Frontal cortex (tissue), 4 donors: Measurements from ENCODE around the gene LPP. TPM values are rescaled to one million over a fixed set of nuclear protein-coding genes. Genes with fewer than 3 reads are reported as not detected.

Experiments used
- DNase-seq, 2 donors: peaks; one replicate each; pipeline ENCODE4 v3.0.0; 2012; ENCODE audit warnings: low spot score in 2 of 2
- FAIRE-seq: peaks from 2 replicates; lab custom pipeline; 2012; peaks lifted over from hg19 to GRCh38; lab: Jason Lieb, UNC
- total RNA-seq: library from RNA; depleted of rRNA; stranded (reverse); fragments of >200 nt; gene quantifications from one replicate; pipeline ENCODE4 v1.2.3, GENCODE V29; 2014
- donor health status: control.
- donor health status: control.
- donor health status: control.

Gene LPP
- total RNA-seq, 1 donor from 2014 or later: 6.5 TPM

DNA sequence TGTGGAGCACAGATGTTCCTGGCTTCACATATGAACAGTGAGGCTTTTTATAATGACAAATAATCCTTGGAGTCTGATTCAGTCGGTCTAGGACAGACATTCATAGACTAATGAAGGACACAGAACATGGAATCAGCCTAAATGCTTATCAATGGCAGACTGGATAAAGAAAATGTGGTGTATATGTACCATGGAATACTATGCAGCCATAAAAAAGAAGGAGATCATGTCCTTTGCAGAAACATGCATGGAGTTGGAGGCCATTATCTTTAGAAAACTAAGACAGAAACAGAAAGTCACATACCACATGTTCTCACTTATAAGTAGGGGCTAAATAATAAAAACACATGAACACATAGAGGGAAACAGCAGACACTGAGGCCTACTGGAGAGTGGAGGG lies 19.9 kb upstream of the LPP start:
- no peak for DNase-seq
- FAIRE-seq: no peak

GRCh38 chr3:188134856-188135255 lies 19.1 kb upstream of the LPP start:
- FAIRE-seq: no peak
- DNase-seq: no peak

DNA sequence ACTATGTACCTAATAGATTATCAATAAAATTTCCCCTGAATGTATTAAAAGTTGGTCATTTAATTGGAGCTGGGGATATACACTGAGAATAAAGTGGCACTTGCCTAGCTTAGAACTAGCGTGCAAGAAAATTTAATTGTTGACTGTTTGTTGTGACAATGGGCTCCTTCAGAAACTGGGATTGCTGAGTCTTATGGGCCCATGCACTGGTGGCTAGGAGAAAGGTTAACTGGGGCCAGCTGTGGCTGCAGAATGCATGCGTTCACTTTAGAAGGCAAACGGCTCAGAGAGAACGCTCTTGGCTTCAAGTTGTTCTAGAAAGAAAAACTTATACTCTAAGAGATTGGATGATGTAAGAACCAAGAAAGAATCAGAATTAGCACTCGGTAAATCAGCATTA lies 18.7 kb upstream of the LPP start:
- FAIRE-seq (no peak), DNase-seq (no peak)

DNA sequence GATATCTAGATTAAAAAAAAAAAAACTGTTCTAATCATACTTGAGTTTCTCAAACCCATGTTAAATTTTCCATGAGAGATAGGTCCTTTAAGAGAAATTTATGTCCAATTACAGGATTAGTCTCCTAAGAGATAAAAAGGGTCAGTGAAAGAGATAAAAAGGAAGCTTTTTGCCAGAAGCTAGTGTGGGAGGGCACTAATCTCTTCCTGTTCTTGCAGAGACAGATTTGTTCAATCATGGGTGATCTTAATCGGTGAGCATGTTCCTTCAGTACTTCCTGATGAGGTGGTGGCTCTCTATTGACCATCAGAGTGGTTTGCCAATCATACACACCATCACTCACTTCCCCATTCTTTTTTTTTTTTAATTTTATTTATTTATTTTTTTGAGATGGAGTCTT lies 16.9 kb upstream of the LPP start:
- FAIRE-seq (no peak), DNase-seq (no peak)

- DNase-seq: no peak
- no peak for FAIRE-seq
These were observed 14.5 kb upstream of the LPP start for GRCh38 chr3:188139466-188139865.

GRCh38 chr3:188146219-188146618 lies 7.7 kb upstream of the LPP start:
- DNase-seq (no peak), FAIRE-seq (no peak)

DNA sequence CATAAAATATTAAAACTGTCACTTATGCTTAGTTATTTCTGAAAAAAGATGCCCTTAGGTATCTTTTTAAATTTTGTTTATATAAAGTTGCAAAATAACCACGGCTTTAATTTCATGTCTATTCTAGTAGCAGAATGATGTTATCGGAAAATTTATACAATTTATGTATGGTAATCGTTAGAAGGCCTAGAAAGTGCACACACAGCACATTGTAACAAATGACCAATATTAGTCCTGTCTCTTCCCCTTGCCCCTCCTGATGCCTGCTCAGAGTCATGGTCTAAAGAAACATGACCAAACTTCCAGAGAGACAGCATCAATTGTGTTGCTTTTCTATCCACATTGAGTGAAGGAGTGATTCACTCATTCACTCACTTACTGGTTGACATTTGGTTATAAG lies 6.2 kb upstream of the LPP start:
- DNase-seq (no peak), FAIRE-seq (no peak)

- DNase-seq: no peak
- no peak for FAIRE-seq
These were observed 5.6 kb upstream of the LPP start for GRCh38 chr3:188148318-188148717.

GRCh38 chr3:188149587-188149986 lies 4.4 kb upstream of the LPP start:
- FAIRE-seq (no peak), DNase-seq (no peak)

DNA sequence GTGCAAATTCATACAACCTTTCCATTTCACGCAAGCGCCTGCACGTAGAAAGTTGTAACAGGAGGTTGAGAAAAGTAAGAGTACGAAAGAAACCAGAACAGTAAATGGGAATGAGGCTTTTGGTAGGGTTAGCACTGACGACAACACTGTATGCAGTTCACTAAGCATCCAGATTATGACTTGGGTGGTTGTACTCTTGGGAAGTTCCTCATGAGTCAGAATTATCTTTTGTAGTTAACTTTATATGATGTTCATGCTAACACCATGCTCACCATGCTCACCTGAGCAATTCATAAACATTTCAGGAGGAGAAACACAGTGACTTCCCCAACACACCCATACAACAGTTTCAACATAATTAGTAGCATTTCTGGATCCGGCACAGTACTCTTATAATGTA lies 3.0 kb upstream of the LPP start:
- FAIRE-seq (no peak), DNase-seq (no peak)

- FAIRE-seq: no peak
- no peak for DNase-seq
These were observed 2.5 kb upstream of the LPP start for GRCh38 chr3:188151438-188151837.

DNA sequence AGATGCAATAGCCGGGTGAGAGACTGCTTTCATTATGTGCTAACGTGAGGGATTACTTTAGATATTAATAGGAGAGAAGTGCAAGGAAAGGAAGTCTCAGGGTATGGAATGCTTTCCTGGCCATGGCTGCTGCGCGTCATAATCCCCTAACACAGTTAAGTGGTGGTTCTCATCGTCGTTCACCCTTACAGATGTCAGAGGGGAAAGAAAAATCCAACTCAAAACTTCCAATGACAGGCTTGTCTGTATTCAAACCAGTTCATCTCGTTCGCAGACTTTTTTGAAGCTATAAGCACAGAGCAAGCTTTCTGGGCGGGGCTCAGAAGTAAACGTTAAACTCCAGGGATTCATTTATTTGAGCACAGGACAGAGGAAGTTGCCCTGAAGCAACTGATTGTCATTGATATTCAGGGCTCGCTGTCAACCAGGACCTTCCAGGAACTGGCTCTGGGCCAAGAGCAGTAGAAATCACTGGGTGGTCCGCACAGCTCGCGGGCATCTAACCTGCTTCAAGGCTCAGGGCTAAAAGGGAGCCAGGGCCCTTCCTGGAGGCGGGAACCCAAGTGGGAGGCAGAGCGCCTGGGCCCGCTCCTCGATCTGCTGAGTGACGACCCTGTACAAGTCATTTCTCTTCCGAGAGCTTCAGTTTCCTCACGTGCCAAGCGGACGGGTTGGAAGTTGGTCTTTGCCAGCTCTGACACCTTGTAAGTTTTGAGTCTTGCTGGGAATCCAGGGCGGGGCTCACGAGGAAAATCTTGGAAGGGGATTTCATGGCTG lies 1.1 kb upstream of the LPP start:
- DNase-seq (peak in 1 of 2 donors; percentile 42), FAIRE-seq (no peak)

- DNase-seq (peak; percentile 72 to 84), FAIRE-seq (no peak)
These were observed 432 bp upstream of the LPP start for GRCh38 chr3:188153437-188154013.

- FAIRE-seq (no peak), DNase-seq (peak in 1 of 2 donors; percentile 33)
These were observed 1.0 kb downstream of the LPP start for GRCh38 chr3:188154809-188155574.

- DNase-seq: no peak
- no peak for FAIRE-seq
These were observed 2.1 kb downstream of the LPP start for GRCh38 chr3:188156056-188156455.

DNA sequence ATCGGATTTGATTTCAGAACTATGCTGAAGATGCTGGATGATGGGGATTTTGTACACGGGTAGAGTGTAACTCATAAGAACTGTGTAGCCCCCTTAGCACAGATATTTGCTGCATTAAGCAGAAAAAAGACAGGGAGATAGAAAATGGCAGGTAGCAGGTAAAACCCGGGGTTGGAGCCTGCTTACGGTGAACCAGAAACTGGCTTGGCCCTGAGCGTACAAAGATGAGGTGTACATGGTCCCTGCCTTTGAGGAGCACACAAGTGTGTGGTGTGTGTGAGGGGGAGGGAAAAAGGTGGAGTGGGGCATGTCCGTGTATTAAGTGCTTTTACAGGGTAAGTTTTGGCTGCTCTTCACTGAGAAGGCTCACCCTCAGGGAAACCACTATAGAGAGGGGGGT lies 3.5 kb downstream of the LPP start:
- no peak for DNase-seq
- FAIRE-seq: no peak

- FAIRE-seq (no peak), DNase-seq (no peak)
These were observed 4.0 kb downstream of the LPP start for GRCh38 chr3:188157971-188158370.

- FAIRE-seq: no peak
These were observed 4.9 kb downstream of the LPP start for GRCh38 chr3:188158731-188159310.

GRCh38 chr3:188160751-188161150 lies 6.8 kb downstream of the LPP start:
- DNase-seq: no peak
- FAIRE-seq: no peak

More at GRCh38 chr3:188158731-188159310, 4.9 kb downstream of the LPP start:
- DNase-seq: no peak

- DNase-seq (no peak), FAIRE-seq (no peak)
These were observed 10.3 kb downstream of the LPP start for GRCh38 chr3:188164248-188164687.

- FAIRE-seq (no peak), DNase-seq (no peak)
These were observed 11.6 kb downstream of the LPP start for GRCh38 chr3:188165596-188165995.
